ENCODE data around the gene TRPM1. TPM values are rescaled to one million over a fixed set of nuclear protein-coding genes. Genes with fewer than 3 reads are reported as not detected.

TRPM1 gene
- total RNA-seq, 1 donor from 2014 or later = not detected

DNA sequence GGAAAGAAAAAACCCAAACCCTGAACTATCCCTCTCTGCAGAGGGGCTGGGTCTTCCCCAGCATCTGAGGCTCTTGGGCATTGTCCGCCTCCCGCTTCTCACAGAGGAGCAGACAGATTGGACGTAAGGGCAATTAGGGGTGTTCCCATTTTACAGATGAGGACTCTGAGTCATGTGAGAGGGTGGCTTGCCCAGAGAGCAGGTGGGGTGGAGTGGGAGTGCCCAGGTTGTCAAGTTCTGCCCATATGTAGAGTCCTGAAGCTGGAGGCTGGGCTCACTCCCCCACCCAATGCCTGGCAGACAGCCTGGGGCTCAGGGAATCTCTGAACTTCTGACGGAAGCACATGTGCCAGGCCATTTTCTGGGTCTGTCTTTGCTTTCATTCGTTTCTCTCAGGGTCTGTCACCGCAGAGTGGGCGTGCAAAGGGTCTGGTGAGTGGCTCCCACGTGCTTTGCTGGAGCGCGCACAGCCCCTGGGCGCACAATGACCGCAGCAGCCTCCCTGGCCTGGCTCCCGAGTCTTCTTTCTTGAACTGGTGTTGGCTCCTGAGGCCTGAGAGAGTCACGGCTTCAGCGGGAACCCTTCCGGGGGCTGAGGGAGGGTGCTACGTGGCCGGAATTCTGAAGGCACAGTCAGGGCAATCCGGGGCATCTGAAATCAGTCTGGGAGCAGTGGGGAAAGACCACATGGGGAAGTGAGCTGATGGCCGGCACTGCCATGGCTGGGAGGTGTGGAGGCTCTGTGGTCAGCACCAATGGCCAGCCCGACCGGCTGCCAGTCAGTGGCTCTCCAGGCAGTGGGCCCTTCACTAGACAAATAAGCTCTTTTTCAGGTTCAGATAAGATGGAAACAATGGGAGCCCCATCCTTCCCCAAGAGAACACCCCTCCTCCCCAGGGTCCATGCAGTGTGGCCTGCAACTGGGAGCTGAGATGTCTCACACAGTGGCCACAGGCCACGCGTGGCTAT is 1.1 kb upstream of the TRPM1 start:
- no peaks in the 10 kb centered on the region for H3K27me3 Mint-ChIP-seq (ENCODE audit: low read depth)
- H3K27ac Mint-ChIP-seq (ENCODE audit: unreplicated experiment) = no peak overlapping the region
- H3K9me3 Mint-ChIP-seq (ENCODE audit: low read depth) = no peaks in the 10 kb centered on the region
- H3K4me1 Mint-ChIP-seq (ENCODE audit: low read depth) = peaks cover 23% of the 10 kb centered on the region
- H3K4me3 Mint-ChIP-seq (ENCODE audit: unreplicated experiment) = no peak overlapping the region
- H3K36me3 Mint-ChIP-seq (ENCODE audit: low read depth) = no peaks in the 10 kb centered on the region
- TF ChIP-seq, protein P1, sequence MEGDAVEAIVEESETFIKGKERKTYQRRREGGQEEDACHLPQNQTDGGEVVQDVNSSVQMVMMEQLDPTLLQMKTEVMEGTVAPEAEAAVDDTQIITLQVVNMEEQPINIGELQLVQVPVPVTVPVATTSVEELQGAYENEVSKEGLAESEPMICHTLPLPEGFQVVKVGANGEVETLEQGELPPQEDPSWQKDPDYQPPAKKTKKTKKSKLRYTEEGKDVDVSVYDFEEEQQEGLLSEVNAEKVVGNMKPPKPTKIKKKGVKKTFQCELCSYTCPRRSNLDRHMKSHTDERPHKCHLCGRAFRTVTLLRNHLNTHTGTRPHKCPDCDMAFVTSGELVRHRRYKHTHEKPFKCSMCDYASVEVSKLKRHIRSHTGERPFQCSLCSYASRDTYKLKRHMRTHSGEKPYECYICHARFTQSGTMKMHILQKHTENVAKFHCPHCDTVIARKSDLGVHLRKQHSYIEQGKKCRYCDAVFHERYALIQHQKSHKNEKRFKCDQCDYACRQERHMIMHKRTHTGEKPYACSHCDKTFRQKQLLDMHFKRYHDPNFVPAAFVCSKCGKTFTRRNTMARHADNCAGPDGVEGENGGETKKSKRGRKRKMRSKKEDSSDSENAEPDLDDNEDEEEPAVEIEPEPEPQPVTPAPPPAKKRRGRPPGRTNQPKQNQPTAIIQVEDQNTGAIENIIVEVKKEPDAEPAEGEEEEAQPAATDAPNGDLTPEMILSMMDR (IDR thresholded peaks at IDR 0.05) = no peak
- DNase-seq (ENCODE audit: low spot score) = no peak

DNA sequence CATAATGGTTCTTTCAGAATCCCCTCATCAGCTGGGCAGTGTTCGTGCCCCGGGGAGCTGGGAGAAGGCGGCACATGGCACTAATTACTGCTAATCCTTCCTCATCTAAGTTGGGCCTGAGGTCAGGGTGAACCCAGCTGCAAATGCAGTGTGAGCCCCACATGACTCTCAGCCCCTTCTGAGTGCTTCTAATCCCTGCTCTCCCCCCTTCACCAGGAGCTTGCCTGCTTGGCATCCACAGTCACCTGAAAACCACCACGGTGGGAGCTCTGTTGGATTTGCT is 455 bp upstream of the TRPM1 start:
- no peaks in the 10 kb centered on the region for H3K36me3 Mint-ChIP-seq (ENCODE audit: low read depth)
- no peak for DNase-seq (ENCODE audit: low spot score)
- peaks cover 23% of the 10 kb centered on the region for H3K4me1 Mint-ChIP-seq (ENCODE audit: low read depth)
- no peak overlapping the region for H3K4me3 Mint-ChIP-seq (ENCODE audit: unreplicated experiment)
- no peak overlapping the region for H3K27ac Mint-ChIP-seq (ENCODE audit: unreplicated experiment)
- H3K27me3 Mint-ChIP-seq (ENCODE audit: low read depth) = no peaks in the 10 kb centered on the region
- TF ChIP-seq, protein P1 (IDR thresholded peaks at IDR 0.05) = no peak
- no peaks in the 10 kb centered on the region for H3K9me3 Mint-ChIP-seq (ENCODE audit: low read depth)

DNA sequence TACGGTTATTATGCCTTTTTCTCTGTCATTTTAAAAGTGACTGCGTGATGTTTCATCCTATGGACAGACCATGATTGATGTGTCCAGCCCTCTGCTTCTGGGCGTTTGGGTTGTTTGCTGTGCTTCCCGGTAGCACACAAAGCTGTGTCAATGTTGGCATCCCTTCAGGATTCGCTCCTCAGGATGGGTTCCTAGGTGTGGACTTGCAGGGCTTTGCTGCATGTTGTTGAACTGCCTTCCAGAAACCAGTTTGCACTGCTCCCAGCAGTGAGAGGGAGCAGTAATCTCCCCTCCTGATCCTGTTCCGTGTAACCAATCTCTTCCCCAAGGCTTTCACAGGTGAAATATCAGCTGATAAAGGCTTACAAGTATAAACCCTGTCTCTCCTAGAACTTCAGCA is 787 bp downstream of the TRPM1 start:
- no peaks in the 10 kb centered on the region for H3K36me3 Mint-ChIP-seq (ENCODE audit: low read depth)
- H3K4me3 Mint-ChIP-seq (ENCODE audit: unreplicated experiment) = no peak overlapping the region
- no peaks in the 10 kb centered on the region for H3K27me3 Mint-ChIP-seq (ENCODE audit: low read depth)
- TF ChIP-seq, protein P1 (IDR thresholded peaks at IDR 0.05) = no peak
- H3K4me1 Mint-ChIP-seq (ENCODE audit: low read depth) = peaks cover 17% of the 10 kb centered on the region
- H3K9me3 Mint-ChIP-seq (ENCODE audit: low read depth) = no peaks in the 10 kb centered on the region
- H3K27ac Mint-ChIP-seq (ENCODE audit: unreplicated experiment) = no peak overlapping the region
- no peak for DNase-seq (ENCODE audit: low spot score)

DNA sequence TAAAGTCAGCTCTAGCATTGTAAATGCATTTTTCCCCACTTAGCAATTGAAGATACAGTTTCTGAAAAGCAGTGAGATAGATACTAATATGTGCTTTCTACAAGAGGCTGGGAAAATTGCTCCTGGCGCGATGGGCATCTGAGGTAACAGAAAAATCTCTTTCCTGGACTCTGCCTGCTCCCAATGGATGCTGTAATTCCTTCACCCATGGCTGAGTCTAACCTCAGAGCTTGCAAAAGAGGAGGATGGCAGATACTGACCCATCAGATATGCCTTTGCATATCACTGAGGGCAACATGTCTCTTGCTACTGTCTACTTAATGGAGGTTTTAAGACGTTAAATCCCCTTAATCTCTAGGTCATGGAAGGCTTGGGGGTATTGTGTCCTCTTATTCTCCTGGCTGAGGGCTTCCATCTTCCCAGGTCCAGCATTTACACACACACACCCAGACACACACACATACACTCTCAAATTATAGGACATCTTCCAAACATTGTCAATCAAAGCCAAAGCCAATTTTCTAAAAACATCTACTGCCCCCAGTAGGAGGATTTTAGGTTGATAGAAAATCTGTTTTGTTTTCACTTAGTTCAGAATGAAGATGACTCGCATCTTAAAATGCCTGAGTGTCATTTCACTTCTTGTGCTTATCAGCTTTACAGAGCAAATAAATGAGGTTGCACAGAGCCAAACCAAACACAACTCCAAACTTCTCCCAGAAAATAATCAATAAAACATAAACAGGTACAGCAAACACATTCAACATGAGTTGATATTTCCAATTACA is 2.4 kb downstream of the TRPM1 start:
- H3K4me1 Mint-ChIP-seq (ENCODE audit: low read depth) = peaks cover 6% of the 10 kb centered on the region
- no peak overlapping the region for H3K27ac Mint-ChIP-seq (ENCODE audit: unreplicated experiment)
- no peak for DNase-seq (ENCODE audit: low spot score)
- H3K27me3 Mint-ChIP-seq (ENCODE audit: low read depth) = no peaks in the 10 kb centered on the region
- H3K9me3 Mint-ChIP-seq (ENCODE audit: low read depth) = peaks cover 2% of the 10 kb centered on the region
- no peaks in the 10 kb centered on the region for H3K36me3 Mint-ChIP-seq (ENCODE audit: low read depth)
- TF ChIP-seq, protein P1 (IDR thresholded peaks at IDR 0.05) = peak; percentile 59
- no peak overlapping the region for H3K4me3 Mint-ChIP-seq (ENCODE audit: unreplicated experiment)

DNA sequence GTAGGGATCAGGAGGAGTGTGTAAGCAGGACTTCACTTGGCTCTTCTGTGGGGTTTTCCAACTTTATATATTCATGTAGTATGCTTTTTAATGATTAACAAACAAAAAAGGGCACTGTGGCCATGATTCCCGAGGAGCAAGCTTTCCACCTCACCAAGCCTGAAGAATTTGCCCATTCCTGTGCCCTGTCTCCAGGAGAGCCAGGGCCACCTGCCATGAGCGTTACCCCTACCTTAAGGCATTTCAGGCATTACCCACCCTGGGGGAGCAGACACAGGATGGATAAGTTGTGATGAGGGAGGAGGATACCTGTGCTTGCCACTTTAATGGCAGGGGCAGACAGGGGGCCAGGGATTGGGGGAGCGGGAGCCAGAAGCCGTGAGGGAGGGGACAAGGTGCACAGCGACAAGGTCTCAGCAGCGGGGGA is 3.0 kb downstream of the TRPM1 start:
- Mint-ChIP-seq H3K4me1 (ENCODE audit: low read depth) (peaks cover 6% of the 10 kb centered on the region), H3K9me3 (ENCODE audit: low read depth) (peaks cover 2% of the 10 kb centered on the region), H3K4me3 (ENCODE audit: unreplicated experiment) (no peak overlapping the region), H3K27me3 (ENCODE audit: low read depth) (no peaks in the 10 kb centered on the region), H3K27ac (ENCODE audit: unreplicated experiment) (no peak overlapping the region), H3K36me3 (ENCODE audit: low read depth) (no peaks in the 10 kb centered on the region)
- TF ChIP-seq, protein P1 (IDR thresholded peaks at IDR 0.05) = no peak
- DNase-seq (ENCODE audit: low spot score) = no peak
